Measurements from ENCODE around the gene BMP6.

Gene BMP6

GRCh38 chr6:7773914-7774313, 48.0 kb downstream of the BMP6 start:
- TF ChIP-seq GATA3 (IDR thresholded peaks at IDR 0.05; ENCODE audit: low read depth, low read length) (no peak), GATA2 (IDR thresholded peaks at IDR 0.05; ENCODE audit: low read depth, low read length) (no peak)

- TF ChIP-seq GATA2 (IDR thresholded peaks at IDR 0.05; ENCODE audit: low read depth, low read length) (no peak), GATA3 (IDR thresholded peaks at IDR 0.05; ENCODE audit: low read depth, low read length) (no peak)
Measured at GRCh38 chr6:7776509-7776908, 50.6 kb downstream of the BMP6 start.

- no peak for TF ChIP-seq GATA2 (IDR thresholded peaks at IDR 0.05; ENCODE audit: low read depth, low read length)
- no peak for TF ChIP-seq GATA3 (IDR thresholded peaks at IDR 0.05; ENCODE audit: low read depth, low read length)
Measured at GRCh38 chr6:7777074-7777473, 51.2 kb downstream of the BMP6 start.

- TF ChIP-seq GATA2 (IDR thresholded peaks at IDR 0.05; ENCODE audit: low read depth, low read length) (no peak), GATA3 (IDR thresholded peaks at IDR 0.05; ENCODE audit: low read depth, low read length) (no peak)
Measured at GRCh38 chr6:7781240-7781639, 55.3 kb downstream of the BMP6 start.

GRCh38 chr6:7784248-7784647, 58.3 kb downstream of the BMP6 start:
- no peak for TF ChIP-seq GATA2 (IDR thresholded peaks at IDR 0.05; ENCODE audit: low read depth, low read length)
- TF ChIP-seq GATA3 (IDR thresholded peaks at IDR 0.05; ENCODE audit: low read depth, low read length), result no peak

- TF ChIP-seq GATA3 (IDR thresholded peaks at IDR 0.05; ENCODE audit: low read depth, low read length) (no peak), GATA2 (IDR thresholded peaks at IDR 0.05; ENCODE audit: low read depth, low read length) (no peak)
Measured at GRCh38 chr6:7784706-7785105, 58.8 kb downstream of the BMP6 start.

- TF ChIP-seq GATA3 (IDR thresholded peaks at IDR 0.05; ENCODE audit: low read depth, low read length) (no peak), GATA2 (IDR thresholded peaks at IDR 0.05; ENCODE audit: low read depth, low read length) (no peak)
Measured at GRCh38 chr6:7785243-7786035, 59.5 kb downstream of the BMP6 start.

GRCh38 chr6:7786214-7786661, 60.3 kb downstream of the BMP6 start:
- TF ChIP-seq GATA2 (IDR thresholded peaks at IDR 0.05; ENCODE audit: low read depth, low read length), result no peak
- no peak for TF ChIP-seq GATA3 (IDR thresholded peaks at IDR 0.05; ENCODE audit: low read depth, low read length)

GRCh38 chr6:7787137-7787608, 61.3 kb downstream of the BMP6 start:
- TF ChIP-seq GATA3 (IDR thresholded peaks at IDR 0.05; ENCODE audit: low read depth, low read length) (no peak), GATA2 (IDR thresholded peaks at IDR 0.05; ENCODE audit: low read depth, low read length) (no peak)

- TF ChIP-seq GATA2 (IDR thresholded peaks at IDR 0.05; ENCODE audit: low read depth, low read length) (no peak), GATA3 (IDR thresholded peaks at IDR 0.05; ENCODE audit: low read depth, low read length) (no peak)
Measured at GRCh38 chr6:7787731-7788130, 61.8 kb downstream of the BMP6 start.

GRCh38 chr6:7794509-7794908, 68.6 kb downstream of the BMP6 start:
- no peak for TF ChIP-seq GATA3 (IDR thresholded peaks at IDR 0.05; ENCODE audit: low read depth, low read length)
- no peak for TF ChIP-seq GATA2 (IDR thresholded peaks at IDR 0.05; ENCODE audit: low read depth, low read length)

GRCh38 chr6:7797386-7797785, 71.5 kb downstream of the BMP6 start:
- TF ChIP-seq GATA3 (IDR thresholded peaks at IDR 0.05; ENCODE audit: low read depth, low read length) (no peak), GATA2 (IDR thresholded peaks at IDR 0.05; ENCODE audit: low read depth, low read length) (no peak)

- TF ChIP-seq GATA3 (IDR thresholded peaks at IDR 0.05; ENCODE audit: low read depth, low read length) (no peak), GATA2 (IDR thresholded peaks at IDR 0.05; ENCODE audit: low read depth, low read length) (no peak)
Measured at GRCh38 chr6:7798751-7799150, 72.9 kb downstream of the BMP6 start.

- TF ChIP-seq GATA3 (IDR thresholded peaks at IDR 0.05; ENCODE audit: low read depth, low read length) (no peak), GATA2 (IDR thresholded peaks at IDR 0.05; ENCODE audit: low read depth, low read length) (no peak)
Measured at GRCh38 chr6:7802662-7803061, 76.8 kb downstream of the BMP6 start.

- TF ChIP-seq GATA2 (IDR thresholded peaks at IDR 0.05; ENCODE audit: low read depth, low read length) (no peak), GATA3 (IDR thresholded peaks at IDR 0.05; ENCODE audit: low read depth, low read length) (no peak)
Measured at GRCh38 chr6:7803214-7803613, 77.3 kb downstream of the BMP6 start.

All from SH-SY5Y (cell line).